LNCAP (cell line): ENCODE measurements around the gene CAPN10.

ENCODE experiments used
- CTCF ChIP-seq: fragments of 450-650 bp; IDR thresholded peaks from 2 replicates; pipeline ENCODE4 v1.5.1; 2017; ENCODE audit warnings: mild to moderate bottlenecking

CAPN10 gene

GRCh38 chr2:240643093-240643810 is 56.7 kb downstream of the CAPN10 start:
- no peak for TF ChIP-seq CTCF

GRCh38 chr2:240643811-240644150 is 57.2 kb downstream of the CAPN10 start:
- TF ChIP-seq CTCF = no peak

GRCh38 chr2:240644171-240644651 is 57.7 kb downstream of the CAPN10 start:
- TF ChIP-seq CTCF = no peak

GRCh38 chr2:240644859-240645301 is 58.3 kb downstream of the CAPN10 start:
- TF ChIP-seq CTCF = no peak

GRCh38 chr2:240645346-240645745 is 58.8 kb downstream of the CAPN10 start:
- TF ChIP-seq CTCF = no peak

- TF ChIP-seq CTCF = no peak
Measured at GRCh38 chr2:240645801-240646175, 59.3 kb downstream of the CAPN10 start.

GRCh38 chr2:240646176-240646899 is 59.8 kb downstream of the CAPN10 start:
- TF ChIP-seq CTCF = no peak
